ENCODE measurements around the gene FTH1.

FTH1 gene

GRCh38 chr11:61947486-61948210 lies 19.8 kb downstream of the FTH1 start:
- no peak for DNase-seq

GRCh38 chr11:61946894-61947293 lies 20.5 kb downstream of the FTH1 start:
- no peak for DNase-seq

- no peak for DNase-seq
Measured at GRCh38 chr11:61945191-61945590, 22.2 kb downstream of the FTH1 start.

GRCh38 chr11:61940466-61940865 lies 27.0 kb downstream of the FTH1 start:
- DNase-seq = no peak

GRCh38 chr11:61935861-61936260 lies 31.6 kb downstream of the FTH1 start:
- DNase-seq = no peak

GRCh38 chr11:61930933-61931332 lies 36.5 kb downstream of the FTH1 start:
- no peak for DNase-seq

GRCh38 chr11:61928606-61929005 lies 38.8 kb downstream of the FTH1 start:
- DNase-seq = no peak

- no peak for DNase-seq
Measured at GRCh38 chr11:61927501-61927900, 39.9 kb downstream of the FTH1 start.

- DNase-seq = no peak
Measured at GRCh38 chr11:61926235-61926634, 41.2 kb downstream of the FTH1 start.

- DNase-seq = no peak
Measured at GRCh38 chr11:61925736-61926135, 41.7 kb downstream of the FTH1 start.

- DNase-seq = no peak
Measured at GRCh38 chr11:61924064-61924455, 43.4 kb downstream of the FTH1 start.

GRCh38 chr11:61923166-61924063 lies 44.0 kb downstream of the FTH1 start:
- no peak for DNase-seq

- DNase-seq = no peak
Measured at GRCh38 chr11:61922539-61922938, 44.9 kb downstream of the FTH1 start.

- no peak for DNase-seq
Measured at GRCh38 chr11:61921446-61921845, 46.0 kb downstream of the FTH1 start.

GRCh38 chr11:61919705-61920631 lies 47.5 kb downstream of the FTH1 start:
- DNase-seq = no peak

GRCh38 chr11:61918938-61919704 lies 48.3 kb downstream of the FTH1 start:
- DNase-seq = no peak

GRCh38 chr11:61918251-61918937 lies 49.0 kb downstream of the FTH1 start:
- no peak for DNase-seq

GRCh38 chr11:61917334-61918109 lies 49.9 kb downstream of the FTH1 start, which contains the start of gene RAB3IL1:
TSS of gene RAB3IL1 (minus strand) at chr11:61917566. CDS start at chr11:61917367, 199 bp downstream.
- no peak for DNase-seq

GRCh38 chr11:61916737-61917333 lies 50.6 kb downstream of the FTH1 start:
- no peak for DNase-seq

- DNase-seq = no peak
Measured at GRCh38 chr11:61914471-61915171, 52.8 kb downstream of the FTH1 start.

Measured in NCI-H524 treated with DMSO at 0.1 percent for 48 hours (cell line).